Neural progenitor cell (in vitro differentiated cells): ENCODE measurements around the gene OR7C1. TPM values are rescaled to one million over a fixed set of nuclear protein-coding genes. Genes with fewer than 3 reads are reported as not detected.
"Not testable (repeated sequence)": the region's sequence is repeated elsewhere in the genome, so short reads cannot be mapped to it uniquely, and the experiment has no call there.

Source experiments
- DNase-seq: peaks from one replicate; pipeline ENCODE4 v3.0.0-alpha.2; 2016; ENCODE audit warnings: low spot score
- H2AFZ ChIP-seq: fragments of 200-600 bp; sonication (generic); replicated peaks from 2 replicates; pipeline ENCODE4 v1.6.1; 2016; ENCODE audit warnings: antibody characterized with exemption
- H3F3A ChIP-seq: fragments of 200-600 bp; sonication (generic); 2 replicates; pipeline ENCODE4 v1.6.1; 2016; ENCODE audit warnings: antibody characterized with exemption, low read depth
- H3K27ac ChIP-seq: fragments of 200-600 bp; sonication (generic); 2 replicates; pipeline ENCODE4 v1.5.1; 2016; ENCODE audit warnings: mild to moderate bottlenecking
- H3K27me3 ChIP-seq: fragments of 200-600 bp; sonication (generic); 2 replicates; pipeline ENCODE4 v1.6.1; 2016; ENCODE audit warnings: mild to moderate bottlenecking, moderate library complexity
- H3K36me3 ChIP-seq: fragments of 200-600 bp; sonication (generic); 2 replicates; pipeline ENCODE4 v1.5.1; 2016
- H3K4me1 ChIP-seq: fragments of 200-600 bp; sonication (generic); 2 replicates; pipeline ENCODE4 v1.6.1; 2016; ENCODE audit warnings: mixed run types
- H3K4me2 ChIP-seq: fragments of 200-600 bp; sonication (generic); 2 replicates; pipeline ENCODE4 v1.6.1; 2016
- H3K4me3 ChIP-seq: fragments of 200-600 bp; sonication (generic); 2 replicates; pipeline ENCODE4 v1.5.1; 2016
- H3K79me2 ChIP-seq: fragments of 200-600 bp; sonication (generic); 2 replicates; pipeline ENCODE4 v1.6.1; 2016; ENCODE audit warnings: low read depth
- H3K9ac ChIP-seq: fragments of 200-600 bp; sonication (generic); 2 replicates; pipeline ENCODE4 v1.6.1; 2016
- H3K9me3 ChIP-seq: fragments of 200-600 bp; sonication (generic); 2 replicates; pipeline ENCODE4 v1.5.1; 2016; ENCODE audit warnings: low read depth
- H4K20me1 ChIP-seq: fragments of 200-600 bp; sonication (generic); 2 replicates; pipeline ENCODE4 v1.6.1; 2016; ENCODE audit warnings: low read depth
- H3K27ac Mint-ChIP-seq: 3 replicates; pipeline ENCODE4 v1.8.0; 2021; ENCODE audit warnings: mixed read lengths
- H3K27me3 Mint-ChIP-seq: 2 replicates; pipeline ENCODE4 v1.8.0; 2022; ENCODE audit warnings: low read depth, mild to moderate bottlenecking, inconsistent platforms, moderate library complexity, mixed read lengths; ENCODE audit not compliant: insufficient read depth
- H3K36me3 Mint-ChIP-seq: 3 replicates; pipeline ENCODE4 v1.8.0; 2021; ENCODE audit warnings: mixed read lengths
- H3K4me1 Mint-ChIP-seq: 3 replicates; pipeline ENCODE4 v1.8.0; 2021; ENCODE audit warnings: mixed read lengths
- H3K4me3 Mint-ChIP-seq: 3 replicates; pipeline ENCODE4 v1.8.0; 2021; ENCODE audit warnings: mild to moderate bottlenecking, moderate library complexity, mixed read lengths
- H3K9me3 Mint-ChIP-seq: 3 replicates; pipeline ENCODE4 v1.8.0; 2020; ENCODE audit warnings: mixed read lengths
- CTCF ChIP-seq: fragments of 200-600 bp; sonication (generic); IDR thresholded peaks from 2 replicates; pipeline ENCODE4 v1.5.1; 2017; ENCODE audit warnings: antibody characterized with exemption, mild to moderate bottlenecking
- EZH2 ChIP-seq: fragments of 200-600 bp; sonication (generic); IDR thresholded peaks from 2 replicates; pipeline ENCODE4 v1.6.1; 2017; ENCODE audit warnings: antibody characterized with exemption, mild to moderate bottlenecking, moderate library complexity
- EZH2phosphoT487 ChIP-seq: fragments of 200-600 bp; sonication (generic); IDR thresholded peaks from 2 replicates; pipeline ENCODE4 v1.6.1; 2017; ENCODE audit warnings: antibody characterized with exemption
- total RNA-seq: library from RNA; depleted of rRNA; stranded (reverse); fragments of >200 nt; gene quantifications from 2 replicates; pipeline ENCODE4 v1.2.3, GENCODE V29; 2015; ENCODE audit warnings: low replicate concordance

OR7C1 gene
- total RNA-seq, 1 donor from 2014 or later, result not detected

GRCh38 chr19:14786421-14786851 is 48.5 kb downstream of the OR7C1 start:
- Mint-ChIP-seq H3K9me3 (no peaks in the 10 kb centered on the region), H3K4me1 (peaks cover 2% of the 10 kb centered on the region), H3K27ac (no peak overlapping the region), H3K27me3 (peaks cover 3% of the 10 kb centered on the region), H3K4me3 (no peak overlapping the region), H3K36me3 (no peaks in the 10 kb centered on the region)
- no peak overlapping the region for H3K9ac ChIP-seq
- H3K79me2 ChIP-seq, result no peaks in the 10 kb centered on the region
- no peaks in the 10 kb centered on the region for H3K9me3 ChIP-seq
- no peak for TF ChIP-seq EZH2
- no peak for TF ChIP-seq EZH2phosphoT487
- TF ChIP-seq CTCF, result peak; percentile 98
- H3K4me3 ChIP-seq, result peak overlapping the region; percentile 12
- no peaks in the 10 kb centered on the region for H3K27me3 ChIP-seq
- no peaks in the 10 kb centered on the region for H3K36me3 ChIP-seq
- no peaks in the 10 kb centered on the region for H3F3A ChIP-seq
- H2AFZ ChIP-seq, result peak overlapping the region; percentile 84
- peak; percentile 80 for DNase-seq
- no peaks in the 10 kb centered on the region for H4K20me1 ChIP-seq
- H3K4me2 ChIP-seq, result peak overlapping the region; percentile 62
- H3K4me1 ChIP-seq, result no peaks in the 10 kb centered on the region
- no peak overlapping the region for H3K27ac ChIP-seq

GRCh38 chr19:14785102-14785793 is 49.7 kb downstream of the OR7C1 start:
- not testable (repeated sequence) for H3K9me3 Mint-ChIP-seq, H3K27ac Mint-ChIP-seq, H3K9me3 ChIP-seq, H3K4me1 Mint-ChIP-seq, DNase-seq, H3K36me3 ChIP-seq, H3F3A ChIP-seq, H4K20me1 ChIP-seq, H3K27ac ChIP-seq, H3K4me3 ChIP-seq, H3K79me2 ChIP-seq, H3K36me3 Mint-ChIP-seq, H2AFZ ChIP-seq, H3K9ac ChIP-seq, H3K27me3 ChIP-seq, H3K27me3 Mint-ChIP-seq, H3K4me3 Mint-ChIP-seq, H3K4me1 ChIP-seq, H3K4me2 ChIP-seq

GRCh38 chr19:14784730-14785101 is 50.3 kb downstream of the OR7C1 start:
- not testable (repeated sequence) for H3K4me1 Mint-ChIP-seq, H2AFZ ChIP-seq, H3K27ac ChIP-seq, H3K27me3 ChIP-seq, H3K4me3 ChIP-seq, H3K27me3 Mint-ChIP-seq, H4K20me1 ChIP-seq, H3K27ac Mint-ChIP-seq, H3K9me3 ChIP-seq, H3K4me2 ChIP-seq, H3K9ac ChIP-seq, H3K36me3 Mint-ChIP-seq, H3K36me3 ChIP-seq, H3K79me2 ChIP-seq, H3F3A ChIP-seq, H3K4me1 ChIP-seq, H3K4me3 Mint-ChIP-seq, H3K9me3 Mint-ChIP-seq, DNase-seq

GRCh38 chr19:14783410-14783998 is 51.5 kb downstream of the OR7C1 start:
- not testable (repeated sequence) for H3K4me3 Mint-ChIP-seq, H3K4me2 ChIP-seq, H3K79me2 ChIP-seq, H3K4me1 Mint-ChIP-seq, H3K4me1 ChIP-seq, H2AFZ ChIP-seq, H3K27ac ChIP-seq, DNase-seq, H3K4me3 ChIP-seq, H3K27ac Mint-ChIP-seq, H3K9ac ChIP-seq, H3K9me3 Mint-ChIP-seq, H4K20me1 ChIP-seq, H3K27me3 Mint-ChIP-seq, H3K36me3 ChIP-seq, H3K36me3 Mint-ChIP-seq, H3K27me3 ChIP-seq, H3K9me3 ChIP-seq, H3F3A ChIP-seq
